H1 (cell line): ENCODE measurements around the gene RADIL. TPM values are rescaled to one million over a fixed set of nuclear protein-coding genes. Genes with fewer than 3 reads are reported as not detected.

Experiments
- CTCF ChIA-PET: fragments of 300-600 bp; sonication (Branson Sonifier 250); formaldehyde crosslinking; loops from one replicate; lab custom pipeline; 2021; ENCODE audit not compliant: partially characterized antibody; lab: Charles Lee
- POLR2A ChIA-PET: fragments of 300-600 bp; sonication (Branson Sonifier 250); formaldehyde crosslinking; loops from one replicate; lab custom pipeline; 2021; ENCODE audit warnings: inconsistent platforms; ENCODE audit not compliant: partially characterized antibody; lab: Charles Lee
- DNase-seq, 2 experiments: peaks; one replicate each; pipeline versions ENCODE4 v3.0.0 to v3.0.0-alpha.2; 2010 to 2022; ENCODE audit warnings: low spot score in 2 of 2, low read depth in 1 of 2, mixed read lengths in 1 of 2
- FAIRE-seq: peaks from 2 replicates; lab custom pipeline; 2011; peaks lifted over from hg19 to GRCh38; lab: Jason Lieb, UNC
- H2AFZ ChIP-seq: 2 replicates; pipeline ENCODE4 v1.8.1; 2012; ENCODE audit warnings: low read length, inconsistent platforms
- H2AK5ac ChIP-seq: 2 replicates; pipeline ENCODE4 v1.6.1; 2013; ENCODE audit warnings: low read depth, low read length
- H2BK120ac ChIP-seq: replicated peaks from 2 replicates; pipeline ENCODE3; 2013; ENCODE audit warnings: low read depth, low read length, inconsistent platforms
- H2BK12ac ChIP-seq: 2 replicates; pipeline ENCODE4 v1.6.1; 2013; ENCODE audit warnings: low read depth, low read length
- H2BK15ac ChIP-seq: 2 replicates; pipeline ENCODE4 v1.6.1; 2013; ENCODE audit warnings: low read length
- H2BK20ac ChIP-seq: 2 replicates; pipeline ENCODE4 v1.6.1; 2013; ENCODE audit warnings: low read length
- H2BK5ac ChIP-seq: 2 replicates; pipeline ENCODE4 v1.6.1; 2013; ENCODE audit warnings: low read depth, low read length
- H3K14ac ChIP-seq: 2 replicates; pipeline ENCODE4 v1.6.1; 2013; ENCODE audit warnings: inconsistent platforms; ENCODE audit not compliant: insufficient read length
- H3K18ac ChIP-seq: 2 replicates; pipeline ENCODE4 v1.6.1; 2013; ENCODE audit warnings: low read length; ENCODE audit errors: extremely low read depth
- H3K23ac ChIP-seq: 2 replicates; pipeline ENCODE4 v1.6.1; 2013; ENCODE audit warnings: inconsistent platforms; ENCODE audit not compliant: insufficient read length
- H3K23me2 ChIP-seq: 2 replicates; pipeline ENCODE4 v1.6.1; 2013; ENCODE audit warnings: low read depth, low read length
- H3K27ac ChIP-seq: 2 replicates; pipeline ENCODE4 v1.6.1; 2011; ENCODE audit warnings: low read depth, low read length, inconsistent platforms
- H3K27me3 ChIP-seq, 4 experiments: replicated peaks in 1 of 4; 1 replicate in 1 of 4; 2 replicates in 3 of 4; pipeline versions ENCODE4 v1.6.1 to v1.8.1; 2011 to 2013; ENCODE audit warnings: low read length in 3 of 4, mild to moderate bottlenecking in 3 of 4, inconsistent platforms in 2 of 4, mixed read lengths in 2 of 4, moderate library complexity in 1 of 4; ENCODE audit not compliant: control insufficient read depth in 3 of 4, insufficient read depth in 3 of 4; ENCODE audit errors: extremely low read depth in 1 of 4
- H3K36me3 ChIP-seq, 4 experiments: 2 replicates each; pipeline versions ENCODE4 v1.6.1 to v1.8.1; 2011 to 2013; ENCODE audit warnings: mild to moderate bottlenecking in 4 of 4, low read length in 3 of 4, moderate library complexity in 2 of 4, control low read depth in 1 of 4, inconsistent platforms in 1 of 4; ENCODE audit not compliant: insufficient read depth in 4 of 4, control insufficient read depth in 2 of 4
- H3K4ac ChIP-seq: replicated peaks from 2 replicates; pipeline ENCODE3; 2013; ENCODE audit warnings: low read length, low read depth, mixed read lengths, inconsistent platforms; ENCODE audit not compliant: insufficient read length
- H3K4me1 ChIP-seq, 4 experiments: replicated peaks in 1 of 4; 1 replicate in 1 of 4; 2 replicates in 3 of 4; pipeline versions ENCODE4 v1.6.1 to v1.8.1; 2011 to 2013; ENCODE audit warnings: low read length in 3 of 4, inconsistent platforms in 2 of 4, mixed read lengths in 1 of 4; ENCODE audit not compliant: insufficient read depth in 4 of 4, control insufficient read depth in 3 of 4
- H3K4me2 ChIP-seq, 2 experiments: 2 replicates each; pipeline versions ENCODE4 v1.6.1 to v1.8.1; 2011 to 2013; ENCODE audit warnings: low read depth in 2 of 2, low read length in 2 of 2, control low read depth in 1 of 2, inconsistent platforms in 1 of 2, mild to moderate bottlenecking in 1 of 2; ENCODE audit not compliant: insufficient read depth in 1 of 2
- H3K4me3 ChIP-seq, 4 experiments: fragments of 200-600, 300-600 bp in 1 of 4; sonication (generic), shearing (Covaris generic), sonication (Bioruptor Twin) in 1 of 4; 2 replicates each; pipeline versions ENCODE4 v1.5.1 to v1.8.1; 2011 to 2016; ENCODE audit warnings: low read length in 4 of 4, low read depth in 3 of 4, control low read depth in 2 of 4, inconsistent platforms in 2 of 4, mild to moderate bottlenecking in 2 of 4, mixed read lengths in 1 of 4, moderate library complexity in 1 of 4; ENCODE audit not compliant: insufficient read depth in 2 of 4; ENCODE audit errors: extremely low read depth in 1 of 4
- H3K56ac ChIP-seq: replicated peaks from 2 replicates; pipeline ENCODE3; 2013; ENCODE audit warnings: low read depth, mild to moderate bottlenecking, mixed read lengths, low read length, inconsistent platforms; ENCODE audit not compliant: insufficient read length
- H3K79me1 ChIP-seq: 2 replicates; pipeline ENCODE4 v1.6.1; 2013; ENCODE audit warnings: low read depth, low read length, control low read depth
- H3K79me2 ChIP-seq, 2 experiments: 2 replicates each; pipeline versions ENCODE4 v1.6.1 to v1.8.1; 2012 to 2013; ENCODE audit warnings: low read length in 2 of 2, mild to moderate bottlenecking in 2 of 2, inconsistent platforms in 1 of 2; ENCODE audit not compliant: insufficient read depth in 2 of 2, control insufficient read depth in 1 of 2
- H3K9ac ChIP-seq, 4 experiments: replicated peaks in 1 of 4; 1 replicate in 1 of 4; 2 replicates in 3 of 4; pipeline versions ENCODE4 v1.6.1 to v1.8.1; 2011 to 2013; ENCODE audit warnings: low read depth in 3 of 4, low read length in 3 of 4, control low read depth in 2 of 4, mild to moderate bottlenecking in 2 of 4, moderate library complexity in 2 of 4, inconsistent platforms in 1 of 4; ENCODE audit errors: extremely low read depth in 1 of 4
- H3K9me3 ChIP-seq, 2 experiments: 2 replicates each; pipeline versions ENCODE4 v1.6.1 to v1.8.1; 2012 to 2013; ENCODE audit warnings: mild to moderate bottlenecking in 2 of 2, moderate library complexity in 2 of 2, control low read depth in 1 of 2, inconsistent platforms in 1 of 2, low read depth in 1 of 2, low read length in 1 of 2, mixed read lengths in 1 of 2; ENCODE audit not compliant: insufficient read depth in 2 of 2
- H4K20me1 ChIP-seq, 2 experiments: replicated peaks in 1 of 2; 2 replicates each; pipeline versions ENCODE3 to v1.8.1; 2011 to 2013; ENCODE audit warnings: inconsistent platforms in 2 of 2, low read length in 2 of 2, mild to moderate bottlenecking in 1 of 2; ENCODE audit not compliant: insufficient read depth in 2 of 2, control insufficient read depth in 1 of 2
- H4K5ac ChIP-seq: 2 replicates; pipeline ENCODE4 v1.6.1; 2013; ENCODE audit warnings: low read length, low read depth, mixed read lengths, inconsistent platforms; ENCODE audit not compliant: insufficient read length
- H4K8ac ChIP-seq: 2 replicates; pipeline ENCODE4 v1.8.0; 2013; ENCODE audit warnings: mild to moderate bottlenecking, moderate library complexity, low read length, inconsistent platforms; ENCODE audit not compliant: insufficient read depth; ENCODE audit errors: extremely low read depth
- H4K91ac ChIP-seq: replicated peaks from 2 replicates; pipeline ENCODE3; 2013; ENCODE audit warnings: low read length, mixed read lengths, inconsistent platforms; ENCODE audit not compliant: insufficient read length
- CEBPB ChIP-seq: IDR thresholded peaks from 2 replicates; pipeline ENCODE4 v1.6.1; 2012; ENCODE audit warnings: low read depth, low read length
- CHD1 ChIP-seq: IDR thresholded peaks from 2 replicates; pipeline ENCODE4 v1.6.1; 2012; ENCODE audit warnings: low read depth, low read length, improper control_type of control experiment
- CHD2 ChIP-seq: IDR thresholded peaks from 2 replicates; pipeline ENCODE4 v1.6.1; 2012; ENCODE audit warnings: low read length, improper control_type of control experiment
- MAX ChIP-seq: IDR thresholded peaks from 2 replicates; pipeline ENCODE4 v1.6.1; 2012; ENCODE audit warnings: inconsistent platforms
- PHF8 ChIP-seq: fragments of 200-600 bp; sonication (generic); conservative IDR thresholded peaks from 2 replicates; pipeline ENCODE4 v1.7.1; 2012; ENCODE audit warnings: low read depth, mild to moderate bottlenecking, inconsistent platforms, low read length, moderate library complexity
- POLR2A ChIP-seq, 2 experiments: IDR thresholded peaks; 1 replicate in 1 of 2; 2 replicates in 1 of 2; pipeline ENCODE4 v1.6.1; 2011; ENCODE audit warnings: low read depth in 2 of 2, low read length in 2 of 2, mild to moderate bottlenecking in 2 of 2; ENCODE audit errors: control extremely low read depth in 1 of 2
- POLR2AphosphoS5 ChIP-seq: IDR thresholded peaks from 2 replicates; pipeline ENCODE4 v1.6.1; 2011; ENCODE audit warnings: low read depth, low read length
- SP4 ChIP-seq: IDR thresholded peaks from 2 replicates; pipeline ENCODE4 v1.6.1; 2012; ENCODE audit warnings: low read length, inconsistent platforms
- TAF1 ChIP-seq: IDR thresholded peaks from 2 replicates; pipeline ENCODE4 v1.6.1; 2011; ENCODE audit warnings: mild to moderate bottlenecking, low read depth, low read length
- WGBS, 2 experiments: shearing (Covaris generic) in 1 of 2; methylation state at CpG; one replicate each; pipeline versions ENCODE4 v1.1.6 to v1.1.7; 2013 to 2015; ENCODE audit warnings: low lambda C conversion rate in 2 of 2, mixed read lengths in 2 of 2, inconsistent platforms in 1 of 2, low coverage in 1 of 2, missing lambda C conversion rate in 1 of 2; ENCODE audit not compliant: insufficient replicate concordance in 2 of 2, insufficient coverage in 1 of 2, insufficient read length in 1 of 2; ENCODE audit errors: extremely low coverage in 1 of 2, missing lambda C conversion rate in 1 of 2; 5-methylcytosine and 5-hydroxymethylcytosine counted together
- polyA plus RNA-seq, 7 experiments: library from polyadenylated mRNA; depleted of rRNA in 3 of 7; stranded (reverse) in 5 of 7; unstranded in 2 of 7; fragments of >200 nt in 5 of 7; fragments of 200-250 nt in 2 of 7; gene quantifications; 1 replicate in 5 of 7; 2 replicates in 1 of 7; 4 replicates in 1 of 7; pipeline versions ENCODE4 v1.2.1 to v1.2.3, GENCODE V29; 2011 to 2013; ENCODE audit warnings: missing spikeins in 2 of 7, mixed read lengths in 2 of 7
- total RNA-seq: library from RNA; stranded (reverse); fragmentation: NEBNext Ultra II Directional; extraction: Animal tissue kit (Norgen Biotek cat#: 25700); gene quantifications from 2 replicates; pipeline ENCODE4 v1.2.1, GENCODE V29; 2021

The RADIL gene
- total and polyA plus RNA-seq, 2 of the 8 experiments (the other 6 are each of a cell fraction or from before 2014, with no cell fraction given) = 5.0 to 5.4 TPM

GRCh38 chr7:4809091-4809591, 74.4 kb downstream of the RADIL start:
- no peak for DNase-seq
- Histone ChIP-seq H2AFZ (no peak overlapping the region), H3K9ac (no peak overlapping the region), H3K14ac (no peak overlapping the region), H3K23ac (no peak overlapping the region), H3K79me2 (no peaks in the 10 kb centered on the region), H3K79me1 (no peaks in the 10 kb centered on the region), H3K4me1 (peaks cover 0 to 3% (median under 1%) of the 10 kb centered on the region in 4 experiments; a peak in 1 of 7 replicates), H3K4ac (no peak overlapping the region), H3K56ac (no peak overlapping the region), H3K36me3 (no peaks in the 10 kb centered on the region), H2BK20ac (no peak overlapping the region), H2BK5ac (no peak overlapping the region), H3K9me3 (no peaks in the 10 kb centered on the region), H2BK120ac (no peak overlapping the region), H4K8ac (no peak overlapping the region; the same call in 1 of the 2 replicates), H3K4me2 (no peak overlapping the region), H2BK15ac (no peak overlapping the region), H4K5ac (no peak overlapping the region), H4K91ac (no peak overlapping the region), H3K18ac (no peak overlapping the region), H4K20me1 (no peaks in the 10 kb centered on the region), H3K23me2 (no peaks in the 10 kb centered on the region), H3K27me3 (no peaks in the 10 kb centered on the region), H2BK12ac (no peak overlapping the region), H3K4me3 (no peak overlapping the region), H3K27ac (no peak overlapping the region), H2AK5ac (no peak overlapping the region)
- CTCF ChIA-PET = interaction anchor here (0.7 to 2.2 kb wide), 2 partner anchors 17 to 276 kb away, joined by 3 to 7 read pairs; no protein-coding TSS in a partner anchor
- WGBS, 2 experiments = 93% methylated on average over 24 of the region's 38 CpGs; no CpG with 5 or more reads in 1 of the 2 experiments
- POLR2A ChIA-PET = interaction anchor here (1.2 kb wide), 1 partner anchor 10 kb away, joined by 3 read pairs; no protein-coding TSS in a partner anchor
- FAIRE-seq = no peak
- TF ChIP-seq CHD2 = no peak
- no peak for TF ChIP-seq CEBPB
- TF ChIP-seq SP4 = no peak
- TF ChIP-seq CHD1 = no peak
- TF ChIP-seq POLR2A (IDR thresholded peaks at IDR 0.05; ENCODE audit: control extremely low read depth in 1 of 2, low read depth in 2 of 2, low read length in 2 of 2) = no peak
- TF ChIP-seq TAF1 = no peak
- no peak for TF ChIP-seq MAX
- TF ChIP-seq POLR2AphosphoS5 = no peak
- no peak for TF ChIP-seq PHF8
